ENCODE results near the gene GRIN2A.

Gene GRIN2A

DNA sequence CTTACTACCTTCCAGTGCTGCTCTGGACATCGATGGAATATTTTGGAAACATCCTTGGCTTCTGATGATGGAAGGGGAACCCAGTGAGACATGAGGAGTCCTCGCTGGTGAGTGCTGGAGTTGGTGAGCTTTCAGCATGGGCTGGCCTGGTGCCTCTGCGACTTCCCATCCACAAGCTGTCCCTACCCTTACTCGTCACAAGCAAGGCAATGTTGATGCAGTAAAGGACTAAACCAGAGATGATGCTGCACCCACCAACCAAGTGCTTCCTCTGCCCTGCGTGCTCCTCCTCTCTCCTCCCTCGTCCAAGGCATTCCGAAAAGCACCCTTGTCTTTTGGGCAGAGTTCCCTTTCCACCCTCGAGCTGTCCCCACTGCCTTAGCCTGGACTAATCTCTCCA, 154.7 kb downstream of the GRIN2A start:
- no peak for DNase-seq

- no peak for DNase-seq
Measured at GRCh38 chr16:10026593-10026992, 155.6 kb downstream of the GRIN2A start.

DNA sequence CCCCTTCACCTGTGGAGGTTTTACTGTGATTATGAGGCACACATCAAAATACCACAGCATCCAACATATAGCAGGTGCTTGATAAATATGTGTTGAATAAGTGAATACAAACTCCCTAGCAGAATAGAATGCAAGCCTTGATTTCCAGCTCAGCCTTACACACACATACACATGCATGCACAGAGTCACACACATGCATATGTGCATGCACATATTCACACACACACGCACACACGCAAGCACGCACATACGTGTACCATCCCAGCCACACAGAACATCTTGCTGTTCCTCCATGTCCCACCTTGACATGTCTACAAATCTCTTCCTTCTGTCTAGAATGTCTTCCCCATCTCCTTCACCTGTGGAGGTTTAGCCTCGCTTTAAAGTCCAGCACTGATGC, 160.1 kb downstream of the GRIN2A start:
- DNase-seq, result no peak

DNA sequence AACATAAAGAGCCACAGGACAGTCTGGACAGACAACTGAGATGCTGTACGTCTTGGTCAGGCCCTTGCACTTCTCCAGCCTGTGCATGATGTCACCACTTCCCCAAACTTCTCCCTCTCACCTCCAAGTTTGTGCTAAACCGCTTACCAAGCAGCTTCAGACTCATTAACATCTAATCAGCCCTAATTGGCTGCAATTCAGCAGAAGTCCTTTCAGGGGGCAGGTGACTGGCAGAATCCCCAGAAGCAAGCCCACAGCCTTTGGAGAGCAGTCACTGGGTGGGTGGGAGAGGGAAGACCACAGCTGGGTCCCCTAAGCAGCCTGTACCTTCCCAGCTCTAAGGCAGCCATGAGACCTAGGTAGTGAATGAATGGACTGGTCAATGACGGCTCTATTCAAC, 161.4 kb downstream of the GRIN2A start:
- DNase-seq, result no peak

GRCh38 chr16:10016752-10017151, 165.5 kb downstream of the GRIN2A start:
- no peak for DNase-seq

DNA sequence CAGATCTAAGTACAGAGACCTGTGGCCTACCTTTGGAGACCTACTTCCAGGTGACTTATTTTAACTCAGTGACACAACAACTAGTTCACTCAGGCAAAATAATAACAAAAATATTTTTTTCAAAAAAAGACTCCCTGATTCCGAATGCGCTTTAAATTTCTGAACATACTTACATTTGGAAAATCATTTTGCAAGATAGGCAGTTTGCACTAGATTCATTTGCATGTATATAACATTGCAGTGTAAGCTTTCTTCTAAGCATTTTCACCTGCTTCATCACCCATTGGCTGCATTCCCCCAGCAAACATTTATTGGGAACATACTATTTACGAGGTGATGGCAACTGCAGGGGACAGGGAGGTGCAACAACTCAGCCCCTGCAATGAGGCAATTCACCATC, 166.8 kb downstream of the GRIN2A start:
- no peak for DNase-seq

DNA sequence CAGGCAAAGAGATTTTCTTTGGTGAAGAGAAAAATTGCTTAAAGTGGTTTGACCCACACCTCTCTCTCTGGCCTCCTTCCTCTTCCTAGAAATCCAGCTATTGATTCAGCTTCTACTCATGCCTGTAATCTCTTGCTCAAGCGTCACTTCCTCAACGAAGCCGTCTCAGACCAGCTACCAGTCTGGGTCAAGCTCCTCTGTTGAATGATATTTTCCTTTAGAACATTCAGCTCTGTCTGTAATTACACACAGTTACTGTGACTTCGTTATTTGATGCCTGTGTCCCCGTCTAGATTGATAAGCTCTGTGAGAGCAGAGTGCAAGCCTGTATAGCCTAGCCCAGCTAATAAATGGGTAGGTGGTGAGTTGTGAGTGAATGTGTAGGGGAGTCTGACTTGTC, 168.5 kb downstream of the GRIN2A start:
- DNase-seq, result no peak

DNA sequence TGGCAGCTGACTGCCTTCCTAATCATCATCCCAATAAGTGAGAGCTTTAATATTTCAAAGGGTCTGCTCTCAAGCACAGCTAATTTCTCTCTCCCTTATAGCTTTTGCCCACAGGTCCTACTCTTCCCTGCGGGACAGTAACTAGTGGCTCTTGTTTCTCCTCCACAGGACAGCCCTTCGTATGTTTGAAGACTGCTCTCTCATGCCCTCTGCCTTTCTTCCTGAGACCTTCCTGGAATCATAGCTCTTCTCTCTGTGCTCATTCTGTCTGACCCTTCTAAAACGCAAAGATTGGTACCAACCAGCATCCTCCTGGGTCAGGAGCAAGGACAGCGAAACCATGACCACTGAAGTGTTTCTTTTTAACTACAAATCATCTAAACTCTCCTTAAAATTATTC, 168.9 kb downstream of the GRIN2A start:
- no peak for DNase-seq

GRCh38 chr16:10009684-10010083, 172.5 kb downstream of the GRIN2A start:
- no peak for DNase-seq

DNA sequence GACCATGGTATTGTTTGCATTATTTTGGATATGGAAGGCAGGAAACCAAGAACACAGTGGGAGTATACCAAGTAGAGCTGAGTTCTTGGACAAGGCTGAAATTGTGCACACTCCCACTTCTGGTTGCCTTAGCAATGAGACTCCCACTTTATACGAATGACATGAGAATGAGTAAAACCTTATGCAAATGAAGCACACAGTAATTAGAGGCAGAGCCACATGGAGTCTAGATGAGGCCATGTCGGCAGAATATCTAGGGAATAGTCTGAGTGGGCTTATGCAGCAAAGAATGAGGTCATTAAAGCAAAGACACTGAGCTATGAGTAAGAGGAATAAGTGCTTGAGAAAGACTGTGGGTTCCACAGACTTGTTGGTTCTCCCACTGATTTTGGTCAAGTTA, 178.7 kb downstream of the GRIN2A start:
- DNase-seq, result no peak

- DNase-seq, result no peak
Measured at GRCh38 chr16:10001258-10001775, 180.9 kb downstream of the GRIN2A start.

DNA sequence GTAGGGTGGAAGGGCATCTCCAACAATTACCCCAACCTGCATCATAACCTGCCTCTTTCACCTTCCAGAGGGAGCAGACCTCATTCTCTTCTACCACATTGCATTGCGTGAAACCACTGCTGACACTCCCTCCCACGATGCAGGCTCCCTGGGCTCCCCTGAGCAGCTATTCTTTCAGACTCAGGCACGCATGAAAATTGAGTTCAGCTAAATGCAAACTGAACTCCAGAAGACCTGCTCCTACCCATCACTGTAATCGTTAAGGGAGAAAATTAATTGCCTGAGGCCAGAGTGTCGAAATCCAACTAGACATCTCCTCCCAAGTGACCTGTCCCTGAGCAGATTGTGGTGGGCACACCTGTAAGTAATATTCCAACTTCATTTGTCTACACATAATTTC, 186.0 kb downstream of the GRIN2A start:
- no peak for DNase-seq

DNA sequence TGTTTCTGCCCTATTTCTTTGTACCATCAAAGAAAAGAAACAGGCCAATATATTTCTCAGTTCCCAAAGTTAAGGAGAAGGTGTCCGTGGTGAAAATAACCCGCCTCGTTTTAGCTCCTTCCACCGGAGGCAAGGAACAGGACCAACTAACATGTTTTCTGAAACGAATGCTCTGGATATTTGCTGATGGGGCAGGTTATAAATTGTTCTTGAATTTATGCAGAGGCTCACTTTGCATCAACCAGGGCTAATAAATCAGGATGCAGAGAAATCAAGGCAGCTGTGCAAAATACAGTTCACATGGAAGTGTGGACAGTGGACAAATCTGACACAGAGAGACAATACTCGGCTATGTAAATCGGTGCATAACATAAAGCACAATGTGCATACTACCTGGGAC, 189.8 kb downstream of the GRIN2A start:
- no peak for DNase-seq

DNA sequence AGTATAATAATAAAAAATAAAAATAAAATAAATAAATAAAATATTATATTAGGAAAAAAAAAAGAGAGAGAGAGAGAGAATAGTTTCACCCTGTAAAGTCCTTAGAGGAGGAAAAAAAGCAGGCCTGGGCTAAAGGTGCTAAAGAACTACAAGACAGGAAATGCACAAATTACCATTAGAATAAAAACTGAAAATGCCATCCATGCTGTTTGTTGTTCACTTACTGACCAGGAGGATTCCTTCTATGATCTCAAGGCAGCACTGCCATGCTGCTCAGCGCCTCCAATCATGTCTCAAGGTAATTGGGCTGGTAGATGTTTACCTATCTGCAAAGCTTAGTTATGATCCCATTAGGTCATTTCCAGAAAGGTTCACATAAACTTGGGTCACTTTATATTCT, 201.2 kb downstream of the GRIN2A start:
- no peak for DNase-seq

DNA sequence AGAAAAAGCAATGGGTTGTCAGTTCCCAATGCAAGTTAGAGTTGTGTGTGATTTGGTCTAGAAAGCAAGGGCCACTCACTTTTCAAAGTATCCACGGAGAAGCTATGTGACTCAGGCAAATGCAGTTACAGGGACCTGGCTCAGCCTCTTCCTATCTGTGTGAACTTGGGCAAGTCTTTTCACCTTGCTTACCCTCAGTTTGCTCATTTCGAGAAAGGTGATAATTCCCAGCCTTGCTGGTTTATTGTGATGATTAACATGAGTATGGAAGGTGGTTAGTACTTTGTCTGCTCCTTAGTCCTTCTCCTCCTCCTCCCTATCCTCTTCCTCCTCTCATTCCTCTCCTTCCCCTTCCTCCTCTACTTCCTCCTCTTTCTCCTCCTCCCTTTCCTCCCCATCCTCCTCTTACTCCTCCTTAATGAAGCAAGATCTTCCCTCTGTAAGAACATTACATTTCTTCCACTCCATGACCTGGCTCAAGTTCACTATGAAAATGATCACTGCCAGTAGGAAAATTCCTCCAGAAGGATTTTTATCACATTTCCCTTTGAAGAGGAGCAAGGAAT, 204.0 kb downstream of the GRIN2A start:
- DNase-seq, result no peak

GRCh38 chr16:9977333-9977897, 204.8 kb downstream of the GRIN2A start:
- DNase-seq, result no peak

DNA sequence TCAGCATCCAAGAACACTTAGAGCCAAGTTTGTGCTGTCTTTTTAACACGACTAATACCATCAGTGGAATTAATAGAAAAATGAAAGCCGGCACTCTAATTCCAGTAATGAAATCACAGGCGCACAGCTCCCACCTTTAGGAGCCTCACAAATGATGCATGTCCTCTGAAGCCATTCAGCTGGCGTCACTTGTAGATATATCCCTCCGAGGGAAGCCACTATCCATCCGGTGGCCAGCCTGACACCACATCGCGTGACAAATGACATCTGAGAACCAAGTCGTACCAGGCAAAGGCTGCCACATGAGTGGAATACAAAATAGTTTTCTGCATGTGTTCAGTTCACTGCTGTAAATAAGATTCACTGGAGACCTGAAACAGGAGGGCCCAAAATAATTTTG, 205.6 kb downstream of the GRIN2A start:
- no peak for DNase-seq

GRCh38 chr16:9971907-9972306, 210.3 kb downstream of the GRIN2A start:
- no peak for DNase-seq

- no peak for DNase-seq
Measured at GRCh38 chr16:9970796-9971195, 211.4 kb downstream of the GRIN2A start.

DNA sequence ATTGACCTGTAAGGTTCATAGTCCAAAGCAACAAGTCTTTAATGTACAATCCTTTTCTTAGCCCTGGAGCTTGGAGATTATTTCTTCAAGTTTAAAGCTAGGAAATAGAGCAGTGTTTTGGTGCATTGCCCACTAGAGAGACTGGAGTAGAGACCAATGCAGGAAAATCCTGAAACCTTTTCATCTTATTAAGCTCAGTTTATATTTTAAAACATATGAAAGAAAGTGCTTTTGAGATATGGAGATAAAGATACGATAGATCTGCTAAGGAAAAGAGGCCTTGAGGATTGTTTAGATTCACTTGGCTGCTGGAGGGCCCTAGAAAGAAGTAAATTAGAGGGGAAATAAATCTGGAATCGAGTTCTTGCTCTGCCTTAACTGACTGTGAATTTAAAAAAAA, 212.0 kb downstream of the GRIN2A start:
- no peak for DNase-seq

- no peak for DNase-seq
Measured at GRCh38 chr16:9969580-9969979, 212.6 kb downstream of the GRIN2A start.

GRCh38 chr16:9966569-9967157, 215.6 kb downstream of the GRIN2A start:
- DNase-seq, result no peak

DNA sequence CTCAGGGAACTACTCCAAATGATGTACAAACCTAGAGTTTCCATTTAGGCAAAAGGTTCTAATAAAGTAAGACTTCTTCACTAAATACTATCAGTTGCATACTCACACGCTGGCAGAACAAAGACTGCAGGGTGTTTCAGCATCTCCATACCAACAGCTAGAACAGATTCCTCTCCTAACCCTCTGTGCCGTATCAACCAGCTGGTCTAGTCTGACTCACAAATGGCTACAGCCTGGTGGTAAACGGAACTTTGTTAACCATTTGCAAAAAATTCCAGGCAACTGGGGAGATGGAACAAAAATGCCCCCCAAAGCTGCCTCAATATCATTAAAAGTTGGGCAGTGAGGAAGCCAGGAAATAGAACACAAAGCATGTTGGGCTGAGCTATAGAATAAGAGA, 217.1 kb downstream of the GRIN2A start:
- DNase-seq, result no peak

DNA sequence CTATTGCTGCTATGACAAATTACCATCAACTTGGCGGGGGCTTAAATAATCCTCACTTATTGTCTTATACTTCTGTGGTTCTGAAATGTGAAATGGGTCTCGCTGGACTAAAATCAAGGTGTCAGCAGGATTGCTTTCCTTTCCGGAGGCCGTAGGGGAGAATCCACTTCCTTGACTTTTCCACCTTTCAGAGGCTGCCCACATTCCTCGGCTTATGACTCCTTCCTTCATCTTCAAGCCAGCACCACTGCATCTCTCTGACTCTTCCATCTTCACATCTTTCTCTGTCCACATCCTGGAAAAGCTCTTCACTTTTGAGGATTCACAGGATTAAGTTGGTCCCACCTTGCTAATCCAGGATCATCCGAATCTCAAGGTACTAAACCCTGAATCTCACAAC, 217.8 kb downstream of the GRIN2A start:
- no peak for DNase-seq

GRCh38 chr16:9957433-9957832, 224.8 kb downstream of the GRIN2A start:
- no peak for DNase-seq
